ENCODE data around the gene GPR160. TPM values are rescaled to one million over a fixed set of nuclear protein-coding genes. Genes with fewer than 3 reads are reported as not detected.

The GPR160 gene
- total and polyA plus RNA-seq, 12 donors, result 0.22 to 1.9 (median 0.83) TPM

GRCh38 chr3:170047133-170047404, 9.3 kb downstream of the GPR160 start:
- Histone ChIP-seq H3K27ac (no peak overlapping the region), H3K27me3 (peaks cover 0 to 14% (median 0%) of the 10 kb centered on the region in 7 donors), H3K36me3 (no peaks in the 10 kb centered on the region), H3K9me3 (no peaks in the 10 kb centered on the region), H3K4me1 (peaks cover 0 to 20% (median 0%) of the 10 kb centered on the region in 9 donors), H3K4me3 (no peak overlapping the region)
- 96% methylated on average over 3 of the region's 3 CpGs for WGBS, 2 donors
- no peak for TF ChIP-seq CTCF (IDR thresholded peaks at IDR 0.05)
- no peak for ATAC-seq
- DNase-seq, result no peak
- intact Hi-C loops (cut with DNase I), result no loop called here

GRCh38 chr3:170049146-170050000, 11.6 kb downstream of the GPR160 start:
- peaks cover 0 to 19% (median 0%) of the 10 kb centered on the region in 9 donors for H3K4me1 ChIP-seq
- intact Hi-C loops (cut with DNase I), result no loop called here
- WGBS, 2 donors, result 49 to 61% methylated on average over 10 of the region's 10 CpGs
- H3K36me3 ChIP-seq, result no peaks in the 10 kb centered on the region
- H3K9me3 ChIP-seq, result no peaks in the 10 kb centered on the region
- TF ChIP-seq CTCF (IDR thresholded peaks at IDR 0.05), result no peak
- H3K4me3 ChIP-seq, result no peak overlapping the region
- DNase-seq (peak in 1 of 2 donors; percentile 11), ATAC-seq (peak in 7 of 8 donors; percentile 33 to 75 (median 57))
- H3K27me3 ChIP-seq, result no peaks in the 10 kb centered on the region
- H3K27ac ChIP-seq, result no peak overlapping the region

GRCh38 chr3:170050753-170051152, 13.0 kb downstream of the GPR160 start:
- H3K4me3 ChIP-seq, result no peak overlapping the region
- no peak overlapping the region for H3K27ac ChIP-seq
- H3K9me3 ChIP-seq, result no peaks in the 10 kb centered on the region
- no peak for TF ChIP-seq CTCF (IDR thresholded peaks at IDR 0.05)
- H3K4me1 ChIP-seq, result peaks cover 0 to 15% (median 0%) of the 10 kb centered on the region in 9 donors
- H3K36me3 ChIP-seq, result no peaks in the 10 kb centered on the region
- H3K27me3 ChIP-seq, result no peaks in the 10 kb centered on the region
- intact Hi-C loops (cut with DNase I), result loop anchor here in 1 of 10 donors (10.0 kb wide), 1 partner anchor 186 kb away; the partner anchor contains the start of gene LRRC31
- ATAC-seq (no peak), DNase-seq (no peak)
- WGBS, 2 donors, result 90% methylated on average over 4 of the region's 4 CpGs

- no peaks in the 10 kb centered on the region for H3K36me3 ChIP-seq
- no peak overlapping the region for H3K4me3 ChIP-seq
- no peak overlapping the region for H3K27ac ChIP-seq
- no peaks in the 10 kb centered on the region for H3K9me3 ChIP-seq
- TF ChIP-seq CTCF (IDR thresholded peaks at IDR 0.05), result no peak
- no peak for DNase-seq
- no peaks in the 10 kb centered on the region for H3K27me3 ChIP-seq
- peaks cover 0 to 15% (median 0%) of the 10 kb centered on the region in 9 donors for H3K4me1 ChIP-seq
- intact Hi-C loops (cut with DNase I), result loop anchor here in 1 of 10 donors (10.0 kb wide), 1 partner anchor 188 kb away; the partner anchor contains the start of gene LRRC31
- ATAC-seq, result no peak
Measured at GRCh38 chr3:170052398-170052797, 14.6 kb downstream of the GPR160 start.
